GM12878 (cell line): ENCODE measurements around the gene CHRNA5. TPM values are rescaled to one million over a fixed set of nuclear protein-coding genes. Genes with fewer than 3 reads are reported as not detected.
A peak's percentile ranks its signal among the peaks of the same experiment; 100 is the strongest.
"Not testable (repeated sequence)": the region's sequence is repeated elsewhere in the genome, so short reads cannot be mapped to it uniquely, and the experiment has no call there.

ENCODE experiments used
- ATAC-seq: fragments of 200-7000 bp; cut with Tn5 transposase; 3 replicates; pipeline ENCODE4 v1.9.1; 2020; ENCODE audit warnings: mild to moderate bottlenecking, moderate library complexity
- BruUV-seq: library from RNA; stranded (reverse); fragments of 400-500 nt; replicated peaks from 2 replicates; lab custom pipeline; 2021; lab: Mats Ljungman, UMichigan
- CTCF ChIA-PET: fragments of 300-600 bp; sonication (Branson Sonifier 250); formaldehyde crosslinking; extraction: SDS; loops from one replicate; lab custom pipeline; 2021; ENCODE audit warnings: inconsistent platforms; lab: Yijun Ruan, JAX
- POLR2A ChIA-PET: fragments of 350-600 bp; formaldehyde crosslinking; extraction: SDS; loops from one replicate; lab custom pipeline; 2021; ENCODE audit warnings: inconsistent platforms; lab: Charles Lee
- RAD21 ChIA-PET: fragments of 300-600 bp; sonication (Branson Sonifier 250); formaldehyde crosslinking; loops from one replicate; lab custom pipeline; 2023; ENCODE audit warnings: antibody characterized with exemption; ENCODE audit not compliant: unreplicated experiment; lab: Charles Lee
- SMC1A ChIA-PET: fragments of 300-600 bp; sonication (Branson Sonifier 250); formaldehyde crosslinking; loops from one replicate; lab custom pipeline; 2023; ENCODE audit not compliant: unreplicated experiment, uncharacterized antibody; lab: Charles Lee
- DNase-seq: peaks from one replicate; pipeline ENCODE4 v3.0.0-alpha.2; 2011; ENCODE audit warnings: low read depth, low spot score
- FAIRE-seq: peaks from 3 replicates; lab custom pipeline; 2011; peaks lifted over from hg19 to GRCh38; lab: Jason Lieb, UNC
- H2AFZ ChIP-seq: 2 replicates; pipeline ENCODE4 v1.6.0; 2011; ENCODE audit warnings: low read depth, low read length, control low read depth; ENCODE audit not compliant: control insufficient read depth
- H3K27ac ChIP-seq: 2 replicates; pipeline ENCODE4 v1.5.1; 2011; ENCODE audit warnings: control low read depth; ENCODE audit not compliant: control insufficient read depth, insufficient read depth
- H3K27me3 ChIP-seq, 2 experiments: replicated peaks in 1 of 2; 2 replicates each; pipeline versions ENCODE4 v1.6.0 to v1.6.1; 2011; ENCODE audit warnings: low read length in 1 of 2; ENCODE audit not compliant: control insufficient read depth in 2 of 2, insufficient read depth in 2 of 2
- H3K36me3 ChIP-seq, 2 experiments: 2 replicates each; pipeline ENCODE4 v1.5.1; 2011; ENCODE audit warnings: low read length in 1 of 2; ENCODE audit not compliant: control insufficient read depth in 2 of 2, insufficient read depth in 2 of 2
- H3K4me1 ChIP-seq: 2 replicates; pipeline ENCODE4 v1.6.1; 2011; ENCODE audit warnings: mild to moderate bottlenecking, low read length, moderate library complexity, mixed read lengths; ENCODE audit not compliant: control insufficient read depth, insufficient read depth
- H3K4me2 ChIP-seq: 2 replicates; pipeline ENCODE4 v1.6.0; 2011; ENCODE audit warnings: control low read depth; ENCODE audit not compliant: control insufficient read depth, insufficient read depth
- H3K4me3 ChIP-seq: fragments of 200-600 bp; sonication (generic); 2 replicates; pipeline ENCODE4 v1.5.1; 2016
- H3K79me2 ChIP-seq: 2 replicates; pipeline ENCODE4 v1.6.0; 2011; ENCODE audit warnings: low read length; ENCODE audit not compliant: control insufficient read depth, insufficient read depth
- H3K9ac ChIP-seq: 2 replicates; pipeline ENCODE4 v1.8.0; 2011; ENCODE audit warnings: low read length, control low read depth, mixed read lengths; ENCODE audit not compliant: control insufficient read depth, insufficient read depth
- H3K9me3 ChIP-seq: replicated peaks from 3 replicates; pipeline ENCODE4 v1.5.1; 2011; ENCODE audit warnings: mild to moderate bottlenecking, low read length; ENCODE audit not compliant: control insufficient read depth, insufficient read depth
- H4K20me1 ChIP-seq: 2 replicates; pipeline ENCODE4 v1.6.0; 2011; ENCODE audit not compliant: control insufficient read depth, insufficient read depth
- BRCA1 ChIP-seq: IDR thresholded peaks from 2 replicates; pipeline ENCODE4 v1.6.1; 2011; ENCODE audit warnings: low read depth, low read length, improper control_type of control experiment
- CBX5 ChIP-seq: sonication (generic); IDR thresholded peaks from 2 replicates; pipeline ENCODE4 v1.6.1; 2016; ENCODE audit warnings: low read depth, moderate library complexity, mild to moderate bottlenecking, inconsistent platforms
- HDGF ChIP-seq: fragments of 450-650 bp; IDR thresholded peaks from 2 replicates; pipeline ENCODE4 v1.6.1; 2016; ENCODE audit warnings: antibody characterized with exemption
- NFXL1 ChIP-seq: fragments of 450-650 bp; IDR thresholded peaks from 2 replicates; pipeline ENCODE4 v1.6.1; 2017; ENCODE audit warnings: antibody characterized with exemption, mild to moderate bottlenecking, borderline replicate concordance
- NRF1 ChIP-seq: conservative IDR thresholded peaks from 2 replicates; pipeline ENCODE4 v1.6.1; 2011; ENCODE audit warnings: mild to moderate bottlenecking, low read depth, low read length, improper control_type of control experiment
- PAX8 ChIP-seq: fragments of 450-650 bp; IDR thresholded peaks from 2 replicates; pipeline ENCODE4 v1.6.1; 2017; ENCODE audit warnings: mild to moderate bottlenecking, moderate library complexity
- TCF12 ChIP-seq: IDR thresholded peaks from 2 replicates; pipeline ENCODE4 v1.6.1; 2011; ENCODE audit warnings: low read depth, mild to moderate bottlenecking, low read length
- ZBED1 ChIP-seq: IDR thresholded peaks from 2 replicates; pipeline ENCODE4 v1.6.1; 2016; ENCODE audit warnings: borderline replicate concordance
- ZSCAN29 ChIP-seq: fragments of 450-650 bp; IDR thresholded peaks from 2 replicates; pipeline ENCODE4 v1.6.1; 2017; ENCODE audit warnings: mild to moderate bottlenecking, moderate library complexity
- WGBS: methylation state at CpG from one replicate; pipeline ENCODE4 v1.1.6; 2016; ENCODE audit warnings: low lambda C conversion rate; ENCODE audit not compliant: insufficient replicate concordance, insufficient coverage; ENCODE audit errors: missing lambda C conversion rate; 5-methylcytosine and 5-hydroxymethylcytosine counted together
- in situ Hi-C: fragments of 300-500 bp; cut with MboI; formaldehyde crosslinking; loops from 9 replicates; pipeline ENCODE4 v1.14.3; 2018; ENCODE audit warnings: mixed read lengths
- intact Hi-C: fragments of 100-400 bp; cut with micrococcal nuclease; formaldehyde crosslinking; loops from one replicate; pipeline ENCODE4 v1.14.2; 2022; ENCODE audit not compliant: unreplicated experiment
- polyA plus RNA-seq, 11 experiments: library from polyadenylated mRNA; depleted of rRNA in 4 of 11; unstranded in 6 of 11; stranded (reverse) in 5 of 11; fragments of >200 nt; fragmentation: Nextera tagmentation in 4 of 11; fragmentation: Illumina TruSeq in 1 of 11; extraction: Ambion mirVana in 4 of 11; extraction: Trizol in 1 of 11; gene quantifications; 1 replicate in 1 of 11; 2 replicates in 10 of 11; pipeline versions ENCODE4 v1.2.1 to v1.2.3, GENCODE V29; 2011 to 2016; ENCODE audit warnings: inconsistent platforms in 2 of 11, missing spikeins in 2 of 11, low read depth in 1 of 11
- total RNA-seq, 4 experiments: library from RNA; depleted of rRNA in 3 of 4; stranded (reverse); fragments of >200 nt in 3 of 4; fragmentation: Illumina TruSeq in 1 of 4; extraction: Trizol in 1 of 4; gene quantifications; 2 replicates each; pipeline versions ENCODE4 v1.2.1 to v1.2.3, GENCODE V29; 2013 to 2021

Gene CHRNA5
- total and polyA plus RNA-seq, 10 of the 15 experiments (the other 5 are each of a cell fraction or from before 2014, with no cell fraction given): 0.74 to 21.4 (median 12.7) TPM

- no peak for TF ChIP-seq BRCA1
- TF ChIP-seq ZSCAN29: no peak
Observed at GRCh38 chr15:78551902-78552301, 13.4 kb upstream of the CHRNA5 start (continued).

- RAD21 ChIA-PET: interaction anchor here (0.5 to 1.4 kb wide), 3 partner anchors 11 to 16 kb away, joined by 3 to 5 read pairs (median 3); no protein-coding TSS in a partner anchor
- Histone ChIP-seq H4K20me1 (no peaks in the 10 kb centered on the region), H3K4me2 (no peak overlapping the region), H3K4me1 (peaks cover 6% of the 10 kb centered on the region), H3K27me3 (no peaks in the 10 kb centered on the region), H3K9me3 (no peaks in the 10 kb centered on the region), H3K79me2 (no peaks in the 10 kb centered on the region), H3K9ac (no peak overlapping the region), H3K36me3 (peaks cover 3 to 17% of the 10 kb centered on the region in 2 experiments), H2AFZ (peak overlapping the region; percentile 37; the same call in 1 of the 2 replicates), H3K4me3 (no peak overlapping the region), H3K27ac (no peak overlapping the region; the same call in 1 of the 2 replicates)
- intact Hi-C loops (no loop called here), in situ Hi-C loops (no loop called here)
- SMC1A ChIA-PET: interaction anchor here (1.0 to 2.1 kb wide), 5 partner anchors 10 to 16 kb away, joined by 3 to 11 read pairs (median 4); partner anchors contain the start of genes CHRNA5 and PSMA4
- TF ChIP-seq NFXL1: no peak
- TF ChIP-seq ZBED1: no peak
- no peak for TF ChIP-seq CBX5
- TF ChIP-seq PAX8: no peak
- no peak for TF ChIP-seq HDGF
- no peak for TF ChIP-seq NRF1
- TF ChIP-seq TCF12: no peak
- no TSS peak for BruUV-seq
- no peak for FAIRE-seq
- no peak for DNase-seq
- WGBS: 82% methylated on average over 5 of the region's 5 CpGs
- ATAC-seq: no peak; the same call in 2 of the 3 replicates
- POLR2A ChIA-PET: interaction anchor here (0.9 to 1.7 kb wide), 2 partner anchors 12 to 14 kb away, joined by 3 to 4 read pairs; partner anchors contain the start of gene PSMA4
- CTCF ChIA-PET: interaction anchor here (1.0 to 1.2 kb wide), 3 partner anchors 11 to 186 kb away, joined by 3 read pairs; partner anchors contain the start of gene PSMA4
Observed at GRCh38 chr15:78552597-78552996, 12.7 kb upstream of the CHRNA5 start.

- H3K4me1 ChIP-seq, H3K79me2 ChIP-seq, H3K27ac ChIP-seq, H3K36me3 ChIP-seq, H3K9ac ChIP-seq, H3K4me2 ChIP-seq, H2AFZ ChIP-seq, intact Hi-C loops, POLR2A ChIA-PET, in situ Hi-C loops, FAIRE-seq, CTCF ChIA-PET, BruUV-seq, H4K20me1 ChIP-seq, RAD21 ChIA-PET, DNase-seq, SMC1A ChIA-PET, H3K4me3 ChIP-seq, ATAC-seq, H3K27me3 ChIP-seq, H3K9me3 ChIP-seq: not testable (repeated sequence)
- 73% methylated on average over 10 of the region's 10 CpGs for WGBS
Observed at GRCh38 chr15:78560201-78560600, 5.1 kb upstream of the CHRNA5 start.
